HEK293 (cell line): ENCODE results near the gene PRTN3.

ENCODE experiments used
- CTCF ChIA-PET: fragments of 350-600 bp; formaldehyde crosslinking; extraction: SDS; loops from one replicate; lab custom pipeline; 2021; ENCODE audit warnings: antibody characterized with exemption; lab: Yijun Ruan, JAX
- POLR2A ChIA-PET: fragments of 300-600 bp; formaldehyde crosslinking; extraction: SDS; loops from one replicate; lab custom pipeline; 2020; ENCODE audit warnings: antibody characterized with exemption, inconsistent platforms; lab: Yijun Ruan, JAX
- H3K27ac ChIP-seq: fragments of 200-500 bp; sonication (Bioruptor generic); 2 replicates; pipeline ENCODE4 v1.5.1; 2014; ENCODE audit warnings: low read depth, low read length, control low read depth, inconsistent platforms; ENCODE audit errors: extremely low read depth
- H3K36me3 ChIP-seq, 2 experiments: fragments of 200-500 bp in 1 of 2; sonication (Bioruptor generic) in 1 of 2; 1 replicate in 1 of 2; 2 replicates in 1 of 2; pipeline ENCODE4 v1.5.1; 2014 to 2017; ENCODE audit warnings: inconsistent platforms in 2 of 2, low read length in 2 of 2; ENCODE audit not compliant: control insufficient read depth in 2 of 2, insufficient read depth in 1 of 2
- H3K4me1 ChIP-seq: fragments of 200-500 bp; sonication (Bioruptor generic); 2 replicates; pipeline ENCODE4 v1.5.1; 2014; ENCODE audit warnings: mild to moderate bottlenecking, low read length, inconsistent platforms; ENCODE audit not compliant: control insufficient read depth, insufficient read depth
- H3K4me3 ChIP-seq: 2 replicates; pipeline ENCODE4 v1.5.1; 2011; ENCODE audit warnings: low read depth, mild to moderate bottlenecking, control low read depth, low read length, moderate library complexity
- H3K9me3 ChIP-seq: fragments of 200-500 bp; sonication (Bioruptor generic); 2 replicates; pipeline ENCODE4 v1.5.1; 2014; ENCODE audit warnings: low read depth, low read length, inconsistent platforms; ENCODE audit not compliant: control insufficient read depth, insufficient read depth
- PATZ1 ChIP-seq: fragments of 450-650 bp; formaldehyde crosslinking; IDR thresholded peaks from 2 replicates; pipeline ENCODE4 v1.5.1; 2016; ENCODE audit warnings: missing biosample characterization, missing genetic modification characterization
- ZNF292 ChIP-seq: fragments of 450-650 bp; formaldehyde crosslinking; IDR thresholded peaks from 2 replicates; pipeline ENCODE4 v1.5.1; 2016; ENCODE audit warnings: low read depth, missing biosample characterization, missing genetic modification characterization, borderline replicate concordance
- ZNF449 ChIP-seq: fragments of 450-650 bp; formaldehyde crosslinking; IDR thresholded peaks from 2 replicates; pipeline ENCODE4 v1.5.1; 2017; ENCODE audit warnings: missing biosample characterization, mild to moderate bottlenecking, missing genetic modification characterization, moderate library complexity
- ZNF521 ChIP-seq: fragments of 450-650 bp; formaldehyde crosslinking; IDR thresholded peaks from 2 replicates; pipeline ENCODE4 v1.5.1; 2017; ENCODE audit warnings: missing biosample characterization, mild to moderate bottlenecking, missing genetic modification characterization
- TF ChIP-seq, protein P1 (sequence below): fragments of 450-650 bp; formaldehyde crosslinking; IDR thresholded peaks from 2 replicates; pipeline ENCODE4 v1.5.0; 2017; ENCODE audit warnings: missing biosample characterization, missing genetic modification characterization, borderline replicate concordance
- TF ChIP-seq, protein P2 (sequence below): fragments of 450-650 bp; formaldehyde crosslinking; IDR thresholded peaks from 2 replicates; pipeline ENCODE4 v1.5.1; 2016; ENCODE audit warnings: missing biosample characterization, missing genetic modification characterization
- TF ChIP-seq, protein P3 (sequence below): fragments of 450-650 bp; formaldehyde crosslinking; IDR thresholded peaks from 2 replicates; pipeline ENCODE4 v1.5.1; 2016; ENCODE audit warnings: missing biosample characterization, missing genetic modification characterization

Gene PRTN3

GRCh38 chr19:805166-805551 lies 35.6 kb upstream of the PRTN3 start (continued):
- TF ChIP-seq, protein P1, sequence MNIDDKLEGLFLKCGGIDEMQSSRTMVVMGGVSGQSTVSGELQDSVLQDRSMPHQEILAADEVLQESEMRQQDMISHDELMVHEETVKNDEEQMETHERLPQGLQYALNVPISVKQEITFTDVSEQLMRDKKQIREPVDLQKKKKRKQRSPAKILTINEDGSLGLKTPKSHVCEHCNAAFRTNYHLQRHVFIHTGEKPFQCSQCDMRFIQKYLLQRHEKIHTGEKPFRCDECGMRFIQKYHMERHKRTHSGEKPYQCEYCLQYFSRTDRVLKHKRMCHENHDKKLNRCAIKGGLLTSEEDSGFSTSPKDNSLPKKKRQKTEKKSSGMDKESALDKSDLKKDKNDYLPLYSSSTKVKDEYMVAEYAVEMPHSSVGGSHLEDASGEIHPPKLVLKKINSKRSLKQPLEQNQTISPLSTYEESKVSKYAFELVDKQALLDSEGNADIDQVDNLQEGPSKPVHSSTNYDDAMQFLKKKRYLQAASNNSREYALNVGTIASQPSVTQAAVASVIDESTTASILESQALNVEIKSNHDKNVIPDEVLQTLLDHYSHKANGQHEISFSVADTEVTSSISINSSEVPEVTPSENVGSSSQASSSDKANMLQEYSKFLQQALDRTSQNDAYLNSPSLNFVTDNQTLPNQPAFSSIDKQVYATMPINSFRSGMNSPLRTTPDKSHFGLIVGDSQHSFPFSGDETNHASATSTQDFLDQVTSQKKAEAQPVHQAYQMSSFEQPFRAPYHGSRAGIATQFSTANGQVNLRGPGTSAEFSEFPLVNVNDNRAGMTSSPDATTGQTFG (tag by site-specific recombination): no peak

GRCh38 chr19:805600-806550 lies 34.9 kb upstream of the PRTN3 start:
- no peak overlapping the region for H3K4me3 ChIP-seq
- H3K27ac ChIP-seq: peak overlapping the region; percentile 8; the same call in 1 of the 2 replicates
- TF ChIP-seq, protein P2, sequence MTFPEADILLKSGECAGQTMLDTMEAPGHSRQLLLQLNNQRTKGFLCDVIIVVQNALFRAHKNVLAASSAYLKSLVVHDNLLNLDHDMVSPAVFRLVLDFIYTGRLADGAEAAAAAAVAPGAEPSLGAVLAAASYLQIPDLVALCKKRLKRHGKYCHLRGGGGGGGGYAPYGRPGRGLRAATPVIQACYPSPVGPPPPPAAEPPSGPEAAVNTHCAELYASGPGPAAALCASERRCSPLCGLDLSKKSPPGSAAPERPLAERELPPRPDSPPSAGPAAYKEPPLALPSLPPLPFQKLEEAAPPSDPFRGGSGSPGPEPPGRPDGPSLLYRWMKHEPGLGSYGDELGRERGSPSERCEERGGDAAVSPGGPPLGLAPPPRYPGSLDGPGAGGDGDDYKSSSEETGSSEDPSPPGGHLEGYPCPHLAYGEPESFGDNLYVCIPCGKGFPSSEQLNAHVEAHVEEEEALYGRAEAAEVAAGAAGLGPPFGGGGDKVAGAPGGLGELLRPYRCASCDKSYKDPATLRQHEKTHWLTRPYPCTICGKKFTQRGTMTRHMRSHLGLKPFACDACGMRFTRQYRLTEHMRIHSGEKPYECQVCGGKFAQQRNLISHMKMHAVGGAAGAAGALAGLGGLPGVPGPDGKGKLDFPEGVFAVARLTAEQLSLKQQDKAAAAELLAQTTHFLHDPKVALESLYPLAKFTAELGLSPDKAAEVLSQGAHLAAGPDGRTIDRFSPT: peak; percentile 42; the same call in 1 of the 2 replicates
- TF ChIP-seq ZNF292 (no peak), ZNF449 (tag by site-specific recombination) (no peak)
- TF ChIP-seq, all 188 proteins: peak for 1
- Histone ChIP-seq H3K9me3 (no peaks in the 10 kb centered on the region), H3K36me3 (peaks cover 25 to 98% of the 10 kb centered on the region in 2 experiments; a peak in 2 of 3 replicates), H3K4me1 (peaks cover 19% of the 10 kb centered on the region)
- ChIA-PET CTCF (interaction anchor here (1.2 kb wide), 1 partner anchor 35 kb away, joined by 6 read pairs; no protein-coding TSS in a partner anchor), POLR2A (interaction anchor here (0.6 kb wide), 1 partner anchor 19 kb away, joined by 5 read pairs; no protein-coding TSS in a partner anchor)

DNA sequence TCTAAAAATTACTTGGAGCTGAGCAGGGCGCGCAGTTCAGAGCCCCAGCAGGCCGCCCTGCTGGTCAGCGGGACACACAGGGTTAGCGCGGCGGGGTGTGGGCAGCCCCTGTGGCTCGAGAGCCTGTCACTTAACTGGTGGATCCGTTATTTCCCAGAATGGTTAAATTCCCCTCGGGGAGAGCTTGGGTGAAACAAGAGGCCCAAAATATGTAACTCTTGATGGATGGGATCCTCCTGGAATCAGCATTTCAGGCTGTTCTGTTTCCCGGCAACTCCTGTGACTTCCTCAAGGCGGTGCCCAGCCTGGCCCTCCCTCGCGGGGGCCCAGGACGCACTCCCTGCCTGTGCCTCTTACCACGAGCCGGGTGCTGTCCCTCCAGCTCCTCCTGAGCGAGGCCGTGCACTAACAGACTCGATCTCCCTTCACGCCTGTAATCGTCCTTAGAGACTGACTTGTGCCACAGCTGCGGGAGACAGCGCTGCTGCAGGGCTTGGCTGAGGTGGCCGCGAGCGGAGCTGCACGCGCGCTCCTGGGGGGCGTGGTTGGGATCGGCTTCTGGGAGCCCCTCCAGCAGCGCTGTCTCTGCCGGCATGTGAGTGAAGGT lies 33.9 kb upstream of the PRTN3 start:
- Histone ChIP-seq H3K36me3 (peaks cover 25 to 98% of the 10 kb centered on the region in 2 experiments; a peak in 2 of 3 replicates), H3K9me3 (no peaks in the 10 kb centered on the region), H3K27ac (no peak overlapping the region), H3K4me3 (no peak overlapping the region), H3K4me1 (peaks cover 9% of the 10 kb centered on the region; the same call in 1 of the 2 replicates)
- ChIA-PET CTCF (interaction anchor here (0.6 kb wide), 1 partner anchor 36 kb away, joined by 3 read pairs; no protein-coding TSS in a partner anchor), POLR2A (no interaction called here)
- TF ChIP-seq PATZ1 (tag by site-specific recombination): 0 out of 2 replicates have a peak, but pooled peaks have one; percentile 14
- TF ChIP-seq, protein P2: 0 out of 2 replicates have a peak, but pooled peaks have one; percentile 27
- TF ChIP-seq ZNF521 (tag by site-specific recombination): no peak
- TF ChIP-seq, protein P3, sequence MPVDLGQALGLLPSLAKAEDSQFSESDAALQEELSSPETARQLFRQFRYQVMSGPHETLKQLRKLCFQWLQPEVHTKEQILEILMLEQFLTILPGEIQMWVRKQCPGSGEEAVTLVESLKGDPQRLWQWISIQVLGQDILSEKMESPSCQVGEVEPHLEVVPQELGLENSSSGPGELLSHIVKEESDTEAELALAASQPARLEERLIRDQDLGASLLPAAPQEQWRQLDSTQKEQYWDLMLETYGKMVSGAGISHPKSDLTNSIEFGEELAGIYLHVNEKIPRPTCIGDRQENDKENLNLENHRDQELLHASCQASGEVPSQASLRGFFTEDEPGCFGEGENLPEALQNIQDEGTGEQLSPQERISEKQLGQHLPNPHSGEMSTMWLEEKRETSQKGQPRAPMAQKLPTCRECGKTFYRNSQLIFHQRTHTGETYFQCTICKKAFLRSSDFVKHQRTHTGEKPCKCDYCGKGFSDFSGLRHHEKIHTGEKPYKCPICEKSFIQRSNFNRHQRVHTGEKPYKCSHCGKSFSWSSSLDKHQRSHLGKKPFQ (tag by site-specific recombination): no peak
